Measurements from ENCODE around the gene GRIN3A. TPM values are rescaled to one million over a fixed set of nuclear protein-coding genes. Genes with fewer than 3 reads are reported as not detected.

The GRIN3A gene
- total RNA-seq, 6 donors from 2014 or later = 0.06 to 0.10 (median 0.07) TPM; not detected in 3

DNA sequence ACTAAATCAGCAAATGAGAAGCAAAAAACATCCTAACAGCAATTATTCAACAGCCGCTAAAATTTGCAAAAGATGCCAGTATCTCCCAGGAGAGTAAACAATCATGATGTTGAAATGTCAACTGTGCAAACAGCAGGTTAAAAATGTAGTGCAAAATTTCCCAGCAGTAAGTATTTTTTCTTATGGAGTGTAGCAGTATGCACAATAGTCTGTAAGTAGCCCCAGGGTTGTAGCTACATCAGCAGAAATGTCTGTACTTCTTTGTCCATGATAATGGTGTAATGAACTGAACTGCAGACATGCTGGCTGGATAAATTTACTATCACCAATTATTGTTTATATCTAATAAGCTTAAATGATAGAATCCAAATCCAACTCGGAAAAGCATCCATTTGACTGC lies 31.4 kb downstream of the GRIN3A start:
- 61 to 65% methylated on average over 2 of the region's 2 CpGs for WGBS, 2 donors
- Histone ChIP-seq H3K27ac (no peak overlapping the region), H3K4me3 (no peak overlapping the region), H3K27me3 (no peaks in the 10 kb centered on the region), H3K36me3 (no peaks in the 10 kb centered on the region), H3K9me3 (no peaks in the 10 kb centered on the region), H3K4me1 (peaks cover 0 to 7% (median 0%) of the 10 kb centered on the region in 4 donors)
- DNase-seq (no peak), ATAC-seq (ENCODE audit: low FRiP score in 2 of 2) (no peak)
- TF ChIP-seq, protein P1, sequence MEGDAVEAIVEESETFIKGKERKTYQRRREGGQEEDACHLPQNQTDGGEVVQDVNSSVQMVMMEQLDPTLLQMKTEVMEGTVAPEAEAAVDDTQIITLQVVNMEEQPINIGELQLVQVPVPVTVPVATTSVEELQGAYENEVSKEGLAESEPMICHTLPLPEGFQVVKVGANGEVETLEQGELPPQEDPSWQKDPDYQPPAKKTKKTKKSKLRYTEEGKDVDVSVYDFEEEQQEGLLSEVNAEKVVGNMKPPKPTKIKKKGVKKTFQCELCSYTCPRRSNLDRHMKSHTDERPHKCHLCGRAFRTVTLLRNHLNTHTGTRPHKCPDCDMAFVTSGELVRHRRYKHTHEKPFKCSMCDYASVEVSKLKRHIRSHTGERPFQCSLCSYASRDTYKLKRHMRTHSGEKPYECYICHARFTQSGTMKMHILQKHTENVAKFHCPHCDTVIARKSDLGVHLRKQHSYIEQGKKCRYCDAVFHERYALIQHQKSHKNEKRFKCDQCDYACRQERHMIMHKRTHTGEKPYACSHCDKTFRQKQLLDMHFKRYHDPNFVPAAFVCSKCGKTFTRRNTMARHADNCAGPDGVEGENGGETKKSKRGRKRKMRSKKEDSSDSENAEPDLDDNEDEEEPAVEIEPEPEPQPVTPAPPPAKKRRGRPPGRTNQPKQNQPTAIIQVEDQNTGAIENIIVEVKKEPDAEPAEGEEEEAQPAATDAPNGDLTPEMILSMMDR (IDR thresholded peaks at IDR 0.05) = no peak
- TF ChIP-seq POLR2A (IDR thresholded peaks at IDR 0.05) (no peak), EP300 (IDR thresholded peaks at IDR 0.05) (no peak), POLR2AphosphoS5 (IDR thresholded peaks at IDR 0.05) (no peak)

DNA sequence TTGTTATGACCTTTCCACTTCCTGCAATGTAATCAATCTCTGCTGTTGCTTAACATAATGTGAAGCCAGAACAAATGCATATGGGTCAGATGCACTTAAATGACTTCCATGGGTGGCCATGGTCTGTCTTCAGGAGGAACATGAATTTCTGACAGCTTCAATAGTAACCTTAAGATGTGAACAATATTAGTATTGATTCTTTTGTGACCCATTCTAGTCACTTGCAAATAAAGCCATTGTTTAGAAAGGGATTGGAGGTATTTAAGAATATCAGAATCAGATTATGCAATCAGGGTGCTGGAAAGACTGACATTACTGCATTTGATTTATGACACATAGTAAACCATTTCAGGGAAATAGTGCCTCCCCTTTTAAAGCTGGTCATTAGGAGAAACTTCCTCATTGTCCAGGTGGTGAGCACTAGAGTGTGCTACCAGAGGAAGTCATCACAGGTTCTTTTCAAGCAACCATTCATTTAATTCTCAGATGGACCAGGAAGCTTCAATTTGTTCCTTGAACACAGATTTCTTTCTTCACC lies 32.1 kb downstream of the GRIN3A start:
- no peak for ATAC-seq (ENCODE audit: low FRiP score in 2 of 2)

DNA sequence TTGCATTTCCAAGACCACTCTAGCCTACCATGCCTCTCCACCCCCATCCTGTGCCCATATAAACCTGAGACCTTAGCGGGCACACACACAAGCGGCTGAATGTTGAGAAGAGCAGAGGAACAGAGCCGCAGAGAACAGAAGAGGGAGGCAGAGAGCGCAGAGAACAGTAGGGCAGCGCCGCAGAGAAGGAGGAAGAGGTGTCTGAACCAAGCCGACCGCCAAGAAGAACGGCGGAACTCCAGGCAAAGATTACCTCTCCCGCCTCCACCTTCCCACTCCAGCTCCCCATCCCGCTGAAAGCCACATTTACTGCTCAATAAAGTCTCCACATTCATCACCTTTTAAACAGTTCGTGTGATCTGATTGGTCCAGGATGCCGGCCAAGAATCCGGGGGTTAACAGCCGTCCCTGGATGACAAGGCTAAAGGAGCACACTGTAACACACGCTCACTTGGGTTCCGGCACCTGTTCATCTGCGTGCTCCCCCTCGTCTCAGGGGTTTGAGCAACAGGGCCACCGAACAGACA lies 33.2 kb downstream of the GRIN3A start:
- Histone ChIP-seq H3K9me3 (no peaks in the 10 kb centered on the region), H3K27ac (no peak overlapping the region), H3K36me3 (no peaks in the 10 kb centered on the region), H3K4me1 (peaks cover 0 to 7% (median 0%) of the 10 kb centered on the region in 4 donors), H3K4me3 (peak overlapping the region in 2 of 4 donors; percentile 7 to 16), H3K27me3 (no peaks in the 10 kb centered on the region)
- peak in 1 of 2 donors; percentile 71 for ATAC-seq (ENCODE audit: low FRiP score in 2 of 2)
- DNase-seq = peak in 1 of 2 donors; percentile 26
- TF ChIP-seq, protein P1 (IDR thresholded peaks at IDR 0.05) = no peak
- TF ChIP-seq POLR2A (IDR thresholded peaks at IDR 0.05) = no peak
- no peak for TF ChIP-seq EP300 (IDR thresholded peaks at IDR 0.05)
- TF ChIP-seq POLR2AphosphoS5 (IDR thresholded peaks at IDR 0.05) = no peak
- WGBS, 2 donors = 13 to 23% methylated on average over 17 to 21 of the region's 21 CpGs

More for the DNA sequence above, 32.1 kb downstream of the GRIN3A start:
- Histone ChIP-seq H3K4me3 (no peak overlapping the region), H3K9me3 (no peaks in the 10 kb centered on the region), H3K27ac (no peak overlapping the region), H3K36me3 (no peaks in the 10 kb centered on the region), H3K27me3 (no peaks in the 10 kb centered on the region), H3K4me1 (peaks cover 0 to 7% (median 0%) of the 10 kb centered on the region in 4 donors)
- DNase-seq = no peak
- TF ChIP-seq POLR2AphosphoS5 (IDR thresholded peaks at IDR 0.05) (no peak), EP300 (IDR thresholded peaks at IDR 0.05) (no peak), POLR2A (IDR thresholded peaks at IDR 0.05) (no peak)
- TF ChIP-seq, protein P1 (IDR thresholded peaks at IDR 0.05) = no peak

DNA sequence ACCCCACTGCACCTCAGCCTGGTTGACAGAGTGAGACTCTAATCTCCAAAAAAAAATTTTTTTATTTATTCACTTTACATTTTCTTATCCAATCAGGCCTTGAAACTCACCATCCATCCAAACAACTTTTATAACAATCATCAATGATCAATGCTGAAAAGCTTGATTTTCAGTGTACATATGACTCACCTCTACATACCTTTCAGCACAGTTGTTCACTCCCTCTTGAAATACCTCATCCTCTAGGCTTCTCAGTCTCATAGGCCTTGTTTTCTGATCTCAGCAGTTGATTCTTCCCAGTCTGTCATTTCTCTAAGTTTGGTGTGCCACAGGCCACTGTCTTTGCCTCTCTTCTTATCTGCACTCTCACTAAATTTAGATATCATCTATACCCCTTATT lies 36.2 kb downstream of the GRIN3A start:
- H3K27ac ChIP-seq = no peak overlapping the region
- peaks cover 0 to 7% (median 0%) of the 10 kb centered on the region in 4 donors for H3K4me1 ChIP-seq
- H3K27me3 ChIP-seq = no peaks in the 10 kb centered on the region
- ATAC-seq (ENCODE audit: low FRiP score in 2 of 2) (no peak), DNase-seq (no peak)
- H3K36me3 ChIP-seq = no peaks in the 10 kb centered on the region
- no peak for TF ChIP-seq POLR2A (IDR thresholded peaks at IDR 0.05)
- no peak for TF ChIP-seq EP300 (IDR thresholded peaks at IDR 0.05)
- TF ChIP-seq, protein P1 (IDR thresholded peaks at IDR 0.05) = no peak
- no peak for TF ChIP-seq POLR2AphosphoS5 (IDR thresholded peaks at IDR 0.05)
- no peaks in the 10 kb centered on the region for H3K9me3 ChIP-seq
- H3K4me3 ChIP-seq = no peak overlapping the region
